ENCODE measurements around the gene PLPPR4.

DNA sequence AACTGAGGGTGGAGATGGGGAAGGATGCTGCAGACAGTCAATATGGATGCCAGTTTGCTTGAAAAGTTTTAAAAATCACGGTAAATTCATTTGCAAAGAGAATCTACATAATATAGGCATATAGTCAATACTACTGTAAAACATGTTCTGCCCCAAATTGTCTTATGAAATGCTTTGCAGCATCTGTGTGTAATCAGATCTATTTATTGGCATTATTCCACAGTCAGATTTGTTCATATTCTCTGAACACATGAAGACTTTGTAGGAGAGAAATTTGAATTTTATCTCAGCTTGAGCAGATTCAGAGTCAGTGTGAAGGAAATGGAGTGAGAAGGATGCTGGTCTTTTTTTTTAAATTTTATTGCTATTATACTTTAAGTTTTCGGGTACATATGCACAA lies 88.5 kb downstream of the PLPPR4 start:
- no peak for TF ChIP-seq CTCF (IDR thresholded peaks at IDR 0.05; ENCODE audit: low read depth, low read length, poor library complexity, severe bottlenecking)
- no peak for TF ChIP-seq EZH2phosphoT487 (IDR thresholded peaks at IDR 0.05; ENCODE audit: borderline replicate concordance, low read length)

Data from DOHH2 (cell line).